Measurements from ENCODE around the gene VCX2. TPM values are rescaled to one million over a fixed set of nuclear protein-coding genes. Genes with fewer than 3 reads are reported as not detected.

Gene VCX2
- total RNA-seq: not detected in 2 replicates

DNA sequence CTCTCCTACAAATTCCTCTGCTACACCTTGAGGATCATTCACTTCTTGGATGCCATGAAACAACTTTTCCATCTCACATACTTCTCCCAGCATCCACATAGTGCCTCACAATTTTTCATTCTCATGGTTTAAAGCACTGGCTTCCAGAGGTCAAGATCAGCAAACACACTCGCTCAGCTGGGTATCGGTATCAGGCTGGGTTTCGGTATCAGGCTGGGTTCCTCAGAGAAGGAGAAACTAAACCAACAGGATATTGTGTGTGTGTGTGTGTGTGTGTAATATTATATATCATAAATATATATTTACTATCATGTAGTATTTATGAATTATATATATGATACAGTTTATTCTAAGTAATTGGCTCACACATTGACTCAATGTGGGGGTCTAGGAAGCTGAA, at the start of gene VCX2:
VCX2 (minus strand) TSS at position 99 of the 400 bp plus-strand sequence. CDS start 624 bp downstream, outside the sequence.

Small RNAs within 50 kb of the gene (small RNA-seq; reads per million reads assigned to genes)
- 9.2 reads per million, percentile 95 among the genes with 10 or more reads in this experiment for gene MIR651

Other genes with a start within 250 kb of the VCX2 start
- 10.8 and 14.4 TPM in 2 replicates for gene PNPLA4, start 243.9 kb downstream of the VCX2 start, total RNA-seq

Measured in vein endothelial cell (primary cell).